Esophagus (tissue), 2 donors: ENCODE results near the gene CFAP70. TPM values are rescaled to one million over a fixed set of nuclear protein-coding genes. Genes with fewer than 3 reads are reported as not detected.

Source experiments
- H3K27ac ChIP-seq, 2 donors: one replicate each; pipeline ENCODE4 v1.5.1; 2013; ENCODE audit warnings: low read depth in 2 of 2, mild to moderate bottlenecking in 2 of 2, inconsistent platforms in 1 of 2, low read length in 1 of 2, moderate library complexity in 1 of 2
- H3K27me3 ChIP-seq, 2 donors: one replicate each; pipeline ENCODE4 v1.6.1; 2013; ENCODE audit warnings: low read length in 2 of 2, control low read depth in 1 of 2, mild to moderate bottlenecking in 1 of 2; ENCODE audit not compliant: insufficient read depth in 2 of 2, control insufficient read depth in 1 of 2
- H3K36me3 ChIP-seq, 2 donors: one replicate each; pipeline ENCODE4 v1.6.1; 2013; ENCODE audit warnings: low read length in 1 of 2; ENCODE audit not compliant: control insufficient read depth in 2 of 2, insufficient read depth in 2 of 2
- H3K4me1 ChIP-seq, 2 donors: one replicate each; pipeline ENCODE4 v1.6.1; 2013; ENCODE audit warnings: low read length in 1 of 2; ENCODE audit not compliant: control insufficient read depth in 2 of 2, insufficient read depth in 2 of 2
- H3K4me3 ChIP-seq, 2 donors: one replicate each; pipeline ENCODE4 v1.5.1; 2013; ENCODE audit warnings: low read length in 2 of 2, mild to moderate bottlenecking in 2 of 2, low read depth in 1 of 2, moderate library complexity in 1 of 2
- H3K9me3 ChIP-seq, 2 donors: one replicate each; pipeline ENCODE4 v1.6.1; 2013; ENCODE audit warnings: mild to moderate bottlenecking in 2 of 2, low read depth in 1 of 2, low read length in 1 of 2, moderate library complexity in 1 of 2; ENCODE audit not compliant: control insufficient read depth in 2 of 2, insufficient read depth in 1 of 2
- WGBS, 2 donors: extraction: QIAGEN DNeasy Blood & Tissue Kit; methylation state at CpG; one replicate each; pipeline ENCODE4 v1.1.7; 2013; 5-methylcytosine and 5-hydroxymethylcytosine counted together
- polyA plus RNA-seq, 2 donors: library from polyadenylated mRNA; stranded (reverse); fragments of 200-250 nt; gene quantifications; one replicate each; pipeline ENCODE4 v1.2.3, GENCODE V29; 2013
- donor health status: healthy with polysubstance abuse.
- donor health status: Bipolar disorder and iron deficiency.

CFAP70 gene
- polyA plus RNA-seq, 2 donors: 0.60 to 1.2 TPM

- no peaks in the 10 kb centered on the region for H3K4me1 ChIP-seq
- H3K27ac ChIP-seq: no peak overlapping the region
- no peak overlapping the region for H3K4me3 ChIP-seq
- no peaks in the 10 kb centered on the region for H3K27me3 ChIP-seq
- H3K36me3 ChIP-seq: peaks cover 0 to 2% of the 10 kb centered on the region in 2 donors
- H3K9me3 ChIP-seq: no peaks in the 10 kb centered on the region
- WGBS, 2 donors: 82 to 87% methylated on average over 6 of the region's 6 CpGs
Measured at GRCh38 chr10:73229567-73229966, 129.1 kb downstream of the CFAP70 start.

GRCh38 chr10:73228247-73228646, 130.4 kb downstream of the CFAP70 start:
- Histone ChIP-seq H3K9me3 (no peaks in the 10 kb centered on the region), H3K4me1 (no peaks in the 10 kb centered on the region), H3K4me3 (no peak overlapping the region), H3K27me3 (no peaks in the 10 kb centered on the region), H3K27ac (no peak overlapping the region), H3K36me3 (peaks cover 0 to 2% of the 10 kb centered on the region in 2 donors)
- 83 to 89% methylated on average over 3 of the region's 3 CpGs for WGBS, 2 donors

DNA sequence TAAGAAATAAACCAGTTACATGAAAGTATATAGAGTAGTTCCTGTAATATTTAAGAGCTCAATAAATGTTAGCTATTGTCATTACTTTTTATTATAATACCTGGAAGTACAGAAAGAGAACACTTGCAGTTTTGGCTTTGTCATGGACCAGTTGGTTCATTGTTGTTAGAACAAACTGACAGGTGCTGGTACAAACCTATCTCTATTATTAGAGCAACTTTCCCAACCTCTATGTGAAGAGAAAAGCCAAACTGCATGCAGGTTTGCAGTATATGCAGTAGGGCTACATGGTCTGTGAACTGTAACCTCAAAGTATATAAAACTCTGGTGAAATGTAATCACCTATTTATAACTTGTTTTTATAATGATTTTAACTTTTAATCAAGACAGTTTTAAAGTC, 132.0 kb downstream of the CFAP70 start:
- no peak overlapping the region for H3K4me3 ChIP-seq
- no peaks in the 10 kb centered on the region for H3K27me3 ChIP-seq
- no peak overlapping the region for H3K27ac ChIP-seq
- peaks cover 0 to 2% of the 10 kb centered on the region in 2 donors for H3K36me3 ChIP-seq
- H3K9me3 ChIP-seq: no peaks in the 10 kb centered on the region
- H3K4me1 ChIP-seq: no peaks in the 10 kb centered on the region

- Histone ChIP-seq H3K4me1 (no peaks in the 10 kb centered on the region), H3K9me3 (no peaks in the 10 kb centered on the region), H3K4me3 (no peak overlapping the region)
Measured at GRCh38 chr10:73225518-73225917, 133.1 kb downstream of the CFAP70 start.

GRCh38 chr10:73220989-73221388, 137.7 kb downstream of the CFAP70 start:
- H3K27me3 ChIP-seq: no peaks in the 10 kb centered on the region
- H3K4me1 ChIP-seq: no peaks in the 10 kb centered on the region
- no peak overlapping the region for H3K27ac ChIP-seq
- H3K36me3 ChIP-seq: peaks cover 0 to 5% of the 10 kb centered on the region in 2 donors
- H3K9me3 ChIP-seq: no peaks in the 10 kb centered on the region
- no peak overlapping the region for H3K4me3 ChIP-seq
- 98% methylated on average over 1 of the region's 1 CpG for WGBS, 2 donors

More at GRCh38 chr10:73225518-73225917, 133.1 kb downstream of the CFAP70 start:
- H3K27ac ChIP-seq: no peak overlapping the region
- H3K36me3 ChIP-seq: peaks cover 0 to 2% of the 10 kb centered on the region in 2 donors
- no peaks in the 10 kb centered on the region for H3K27me3 ChIP-seq

DNA sequence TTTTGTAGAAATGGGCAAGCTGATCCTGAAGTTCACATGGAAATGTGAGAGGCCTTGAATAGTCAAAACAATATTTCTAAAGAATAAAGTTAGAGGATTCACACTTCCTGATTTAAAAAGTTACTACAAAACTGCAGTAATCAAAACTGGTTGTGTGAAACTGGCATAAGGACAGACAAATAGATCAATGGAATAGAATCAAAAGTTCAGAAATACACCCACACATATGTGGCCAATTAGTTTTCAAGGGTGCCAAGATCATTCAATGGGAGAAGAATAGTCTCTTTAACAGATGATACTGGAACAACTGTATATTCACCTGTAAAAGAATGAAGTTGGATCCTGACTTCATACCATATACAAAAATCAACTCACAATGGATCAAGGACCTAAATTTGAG, 139.3 kb downstream of the CFAP70 start:
- H3K4me1 ChIP-seq: no peaks in the 10 kb centered on the region
- no peaks in the 10 kb centered on the region for H3K9me3 ChIP-seq
- H3K27ac ChIP-seq: no peak overlapping the region
- peaks cover 0 to 5% of the 10 kb centered on the region in 2 donors for H3K36me3 ChIP-seq
- H3K4me3 ChIP-seq: no peak overlapping the region
- no peaks in the 10 kb centered on the region for H3K27me3 ChIP-seq

DNA sequence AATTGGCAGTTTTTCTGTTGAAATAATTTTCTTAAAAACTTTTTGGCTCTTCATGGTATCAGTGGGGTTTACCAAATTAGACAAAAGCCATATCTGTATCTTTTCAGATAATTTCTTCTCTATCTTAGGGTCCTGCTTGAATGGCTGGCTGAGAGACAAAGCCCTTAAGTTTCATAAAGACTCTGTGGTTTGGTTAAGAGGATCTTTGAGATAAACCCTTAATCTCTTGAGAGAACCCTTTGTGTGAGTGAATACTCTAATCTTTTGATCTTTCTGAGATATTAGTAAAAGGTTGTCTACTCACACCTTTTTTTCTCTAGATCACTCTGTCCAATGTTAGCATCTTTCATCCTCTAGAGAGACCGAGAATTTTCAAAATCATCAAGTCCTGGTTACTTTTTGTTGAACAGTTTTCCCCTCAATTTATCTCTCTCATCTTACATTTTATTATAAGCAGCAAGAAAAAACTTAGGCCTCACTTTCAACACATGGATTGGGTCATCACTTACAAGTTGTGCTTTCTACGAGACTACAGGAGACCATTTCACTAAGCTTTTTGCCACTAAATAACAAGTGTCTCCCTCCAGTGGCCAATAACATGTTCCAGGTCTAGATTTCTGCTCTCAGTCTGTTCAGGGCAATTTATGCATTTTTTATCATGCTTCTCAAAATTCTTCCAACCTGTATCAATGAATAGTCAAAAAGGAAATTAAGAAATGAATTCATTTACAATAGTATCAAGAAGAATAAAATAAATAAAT, 140.1 kb downstream of the CFAP70 start:
- no peak overlapping the region for H3K4me3 ChIP-seq
- peaks cover 0 to 5% of the 10 kb centered on the region in 2 donors for H3K36me3 ChIP-seq
- no peak overlapping the region for H3K27ac ChIP-seq
- no peaks in the 10 kb centered on the region for H3K27me3 ChIP-seq
- H3K4me1 ChIP-seq: no peaks in the 10 kb centered on the region
- H3K9me3 ChIP-seq: no peaks in the 10 kb centered on the region
- 90 to 92% methylated on average over 2 of the region's 2 CpGs for whole genome bisulfite sequencing, 2 donors

DNA sequence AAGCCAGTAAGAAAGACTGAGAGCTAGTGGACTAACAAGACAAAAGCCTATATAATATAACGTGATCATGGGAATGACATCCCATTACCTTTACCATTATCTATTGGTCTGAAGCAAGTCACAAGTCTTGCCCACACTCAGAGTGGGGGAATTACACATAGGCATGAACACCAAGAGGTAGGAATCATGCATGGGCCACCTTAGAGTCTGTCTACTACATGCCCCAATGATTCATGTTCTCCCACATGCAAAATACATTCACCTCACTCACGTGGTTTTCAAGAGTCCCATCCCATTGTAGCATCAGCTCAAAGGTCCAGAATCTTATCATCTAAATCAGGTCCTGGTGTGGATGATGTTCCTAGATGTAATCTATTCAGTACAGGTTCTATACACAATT, 141.0 kb downstream of the CFAP70 start:
- H3K36me3 ChIP-seq: peaks cover 0 to 5% of the 10 kb centered on the region in 2 donors
- H3K27ac ChIP-seq: no peak overlapping the region
- H3K4me3 ChIP-seq: no peak overlapping the region
- no peaks in the 10 kb centered on the region for H3K9me3 ChIP-seq
- WGBS, 2 donors: 90 to 91% methylated on average over 2 of the region's 2 CpGs
- no peaks in the 10 kb centered on the region for H3K4me1 ChIP-seq
- H3K27me3 ChIP-seq: no peaks in the 10 kb centered on the region

DNA sequence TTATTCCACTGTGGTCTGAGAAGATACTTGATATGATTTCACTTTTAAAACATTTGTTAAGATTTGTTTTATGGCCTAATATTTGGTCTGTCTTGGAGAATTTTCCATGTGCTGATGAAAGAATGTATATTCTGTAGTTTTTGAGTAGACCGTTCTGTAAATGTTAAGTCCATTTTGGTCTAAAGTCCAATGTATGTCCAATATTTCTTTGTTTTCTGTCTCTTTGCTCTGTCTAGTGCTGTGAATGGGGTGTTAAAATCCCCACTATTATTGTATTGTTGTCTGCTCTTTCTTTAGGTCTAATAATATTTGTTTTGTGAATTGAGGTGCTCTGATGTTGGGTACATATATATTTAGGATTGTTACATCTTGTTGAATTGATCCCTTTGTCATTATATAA, 142.9 kb downstream of the CFAP70 start:
- H3K4me3 ChIP-seq: no peak overlapping the region
- no peaks in the 10 kb centered on the region for H3K4me1 ChIP-seq
- no peaks in the 10 kb centered on the region for H3K9me3 ChIP-seq
- 95 to 98% methylated on average over 1 of the region's 1 CpG for WGBS, 2 donors
- peaks cover 0 to 5% of the 10 kb centered on the region in 2 donors for H3K36me3 ChIP-seq
- H3K27ac ChIP-seq: no peak overlapping the region
- H3K27me3 ChIP-seq: no peaks in the 10 kb centered on the region

DNA sequence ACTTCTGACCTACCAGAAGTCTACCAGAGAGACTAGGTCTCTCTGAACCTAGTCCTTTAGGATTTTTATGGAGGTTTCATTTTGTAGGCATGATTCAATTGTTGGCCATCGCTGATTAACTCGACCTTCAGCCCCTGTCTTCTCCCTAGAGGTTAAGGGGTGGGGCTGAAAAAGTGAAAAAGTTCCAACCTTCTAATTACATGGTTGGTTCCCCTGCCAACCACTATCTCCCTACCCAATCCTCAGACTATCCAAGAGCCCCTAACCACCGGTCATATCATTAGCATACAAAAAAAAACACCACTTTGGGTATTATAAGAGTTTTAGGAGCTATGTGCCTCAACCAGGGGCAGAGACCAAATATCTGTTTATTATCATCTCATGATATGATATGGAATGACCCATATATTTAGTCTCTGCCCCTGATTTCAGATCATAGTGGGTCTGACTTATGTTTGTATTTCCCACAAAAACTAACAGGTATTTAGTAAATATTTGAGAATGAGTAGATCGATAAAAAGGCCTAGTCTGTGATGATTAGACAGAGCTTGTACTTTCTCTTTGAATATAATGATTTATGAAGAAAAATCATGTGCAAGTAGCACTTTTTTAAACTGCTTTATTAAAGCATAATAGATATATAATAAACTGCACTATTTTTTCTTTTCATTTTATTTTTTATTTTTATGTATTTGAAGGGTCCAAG, 147.4 kb downstream of the CFAP70 start:
- Histone ChIP-seq H3K9me3 (no peaks in the 10 kb centered on the region), H3K4me3 (no peak overlapping the region), H3K4me1 (no peaks in the 10 kb centered on the region), H3K36me3 (no peaks in the 10 kb centered on the region), H3K27me3 (no peaks in the 10 kb centered on the region), H3K27ac (no peak overlapping the region)
- 84 to 89% methylated on average over 4 of the region's 4 CpGs for WGBS, 2 donors
